ENCODE data around the gene C16orf89. TPM values are rescaled to one million over a fixed set of nuclear protein-coding genes. Genes with fewer than 3 reads are reported as not detected.
"Not testable (repeated sequence)": the region's sequence is repeated elsewhere in the genome, so short reads cannot be mapped to it uniquely, and the experiment has no call there.

The C16orf89 gene
- total RNA-seq, 1 experiment from 2014 or later = 0.49 TPM

GRCh38 chr16:5108505-5109158 lies 42.9 kb upstream of the C16orf89 start:
- Histone ChIP-seq H3K4me3 (replicated peaks in 1 of 2; ENCODE audit: low read depth in 1 of 2, low read length in 2 of 2) (no peak overlapping the region), H3K36me3 (ENCODE audit: control insufficient read depth in 1 of 2, insufficient read depth in 2 of 2, low read length in 2 of 2) (no peaks in the 10 kb centered on the region), H3K27ac (ENCODE audit: low read depth, low read length) (no peak overlapping the region), H3K79me2 (ENCODE audit: insufficient read depth, low read length) (no peaks in the 10 kb centered on the region), H2AFZ (ENCODE audit: low read depth, low read length, poor library complexity, severe bottlenecking) (no peak overlapping the region), H3K4me2 (ENCODE audit: low read length) (no peak overlapping the region), H3K4me1 (ENCODE audit: control insufficient read depth in 1 of 2, insufficient read depth in 2 of 2, low read length in 2 of 2) (no peaks in the 10 kb centered on the region), H3K9me2 (ENCODE audit: insufficient read depth) (no peaks in the 10 kb centered on the region), H4K20me1 (ENCODE audit: insufficient read depth) (no peaks in the 10 kb centered on the region), H3K9me3 (ENCODE audit: control insufficient read depth in 1 of 2, insufficient read depth in 1 of 2, low read depth in 1 of 2, low read length in 2 of 2) (no peaks in the 10 kb centered on the region), H3K9ac (ENCODE audit: low read length) (no peak overlapping the region), H3K27me3 (ENCODE audit: insufficient read depth, low read length) (no peaks in the 10 kb centered on the region)
- intact Hi-C loops (cut with micrococcal nuclease) = no loop called here
- CTCF ChIA-PET = no interaction called here
- BruUV-seq (replicated peaks) = no TSS peak
- no peak for DNase-seq (ENCODE audit: low read depth, low spot score)
- RAD21 ChIA-PET (ENCODE audit: low non-redundant PET in 1 of 2, low total read pairs in 2 of 2, uncharacterized antibody in 2 of 2, unreplicated experiment in 2 of 2) = no interaction called here
- ATAC-seq = no peak
- TF ChIP-seq FOSL1 (IDR thresholded peaks at IDR 0.05; ENCODE audit: low read depth) (no peak), EZH2 (IDR thresholded peaks at IDR 0.05) (no peak), SIN3A (IDR thresholded peaks at IDR 0.05; ENCODE audit: low read depth) (no peak), YY1 (IDR thresholded peaks at IDR 0.05; ENCODE audit: extremely low read depth, insufficient replicate concordance, low read depth, low read length) (no peak), POLR2AphosphoS5 (IDR thresholded peaks at IDR 0.05; ENCODE audit: low read depth, low read length) (no peak), CTCF (IDR thresholded peaks at IDR 0.05 in 2 of 3, conservative IDR thresholded peaks at IDR 0.05 in 1 of 3; ENCODE audit: borderline replicate concordance in 1 of 3, insufficient read depth in 1 of 3, low read depth in 2 of 3, low read length in 2 of 3) (no peak), RAD21 (IDR thresholded peaks at IDR 0.05; ENCODE audit: low read depth) (no peak), POLR2A (IDR thresholded peaks at IDR 0.05; ENCODE audit: borderline replicate concordance, extremely low read depth, insufficient read depth, insufficient read length) (no peak), CEBPB (IDR thresholded peaks at IDR 0.05; ENCODE audit: low read depth) (no peak), EZH2phosphoT487 (IDR thresholded peaks at IDR 0.05; ENCODE audit: borderline replicate concordance) (no peak)
- POLR2A ChIA-PET = no interaction called here

DNA sequence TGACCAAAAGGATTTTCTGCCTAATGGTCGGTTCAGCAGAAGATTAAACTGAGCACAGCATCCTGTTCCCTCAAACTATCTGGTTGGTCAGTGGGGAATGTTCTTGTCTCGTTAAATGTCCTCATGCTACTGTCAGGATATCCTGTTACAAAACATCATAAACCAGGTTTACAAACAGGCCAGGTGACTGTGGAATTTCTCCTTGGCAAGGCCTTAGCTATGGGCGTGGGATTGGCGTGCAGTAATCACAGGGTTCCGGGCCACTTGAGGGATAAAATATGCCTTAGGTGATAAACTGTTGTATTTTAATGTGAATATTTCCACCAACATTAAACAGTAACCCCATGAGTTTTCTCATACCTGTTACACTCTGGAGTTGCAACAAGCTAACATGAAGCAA lies 39.3 kb upstream of the C16orf89 start:
- H3K9ac ChIP-seq (ENCODE audit: low read length); ATAC-seq; H3K36me3 ChIP-seq (ENCODE audit: control insufficient read depth in 1 of 2, insufficient read depth in 2 of 2, low read length in 2 of 2); DNase-seq (ENCODE audit: low read depth, low spot score); H3K4me1 ChIP-seq (ENCODE audit: control insufficient read depth in 1 of 2, insufficient read depth in 2 of 2, low read length in 2 of 2); H3K79me2 ChIP-seq (ENCODE audit: insufficient read depth, low read length); BruUV-seq (replicated peaks); H3K27ac ChIP-seq (ENCODE audit: low read depth, low read length); H2AFZ ChIP-seq (ENCODE audit: low read depth, low read length, poor library complexity, severe bottlenecking); H3K4me3 ChIP-seq (replicated peaks in 1 of 2; ENCODE audit: low read depth in 1 of 2, low read length in 2 of 2); H3K9me3 ChIP-seq (ENCODE audit: control insufficient read depth in 1 of 2, insufficient read depth in 1 of 2, low read depth in 1 of 2, low read length in 2 of 2); intact Hi-C loops (cut with micrococcal nuclease); H3K27me3 ChIP-seq (ENCODE audit: insufficient read depth, low read length); H3K4me2 ChIP-seq (ENCODE audit: low read length); POLR2A ChIA-PET; RAD21 ChIA-PET (ENCODE audit: low non-redundant PET in 1 of 2, low total read pairs in 2 of 2, uncharacterized antibody in 2 of 2, unreplicated experiment in 2 of 2); H4K20me1 ChIP-seq (ENCODE audit: insufficient read depth); H3K9me2 ChIP-seq (ENCODE audit: insufficient read depth); CTCF ChIA-PET: not testable (repeated sequence)

GRCh38 chr16:5103296-5104032 lies 37.7 kb upstream of the C16orf89 start:
- CTCF ChIA-PET; H3K27ac ChIP-seq (ENCODE audit: low read depth, low read length): not testable (repeated sequence)

More at GRCh38 chr16:5103296-5104032, 37.7 kb upstream of the C16orf89 start:
- H2AFZ ChIP-seq (ENCODE audit: low read depth, low read length, poor library complexity, severe bottlenecking); BruUV-seq (replicated peaks); H3K27me3 ChIP-seq (ENCODE audit: insufficient read depth, low read length); H3K4me3 ChIP-seq (replicated peaks in 1 of 2; ENCODE audit: low read depth in 1 of 2, low read length in 2 of 2); H3K79me2 ChIP-seq (ENCODE audit: insufficient read depth, low read length); intact Hi-C loops (cut with micrococcal nuclease); H3K36me3 ChIP-seq (ENCODE audit: control insufficient read depth in 1 of 2, insufficient read depth in 2 of 2, low read length in 2 of 2); H3K9me3 ChIP-seq (ENCODE audit: control insufficient read depth in 1 of 2, insufficient read depth in 1 of 2, low read depth in 1 of 2, low read length in 2 of 2); POLR2A ChIA-PET; ATAC-seq; H3K4me1 ChIP-seq (ENCODE audit: control insufficient read depth in 1 of 2, insufficient read depth in 2 of 2, low read length in 2 of 2); H3K9ac ChIP-seq (ENCODE audit: low read length); RAD21 ChIA-PET (ENCODE audit: low non-redundant PET in 1 of 2, low total read pairs in 2 of 2, uncharacterized antibody in 2 of 2, unreplicated experiment in 2 of 2); H3K9me2 ChIP-seq (ENCODE audit: insufficient read depth); H3K4me2 ChIP-seq (ENCODE audit: low read length); H4K20me1 ChIP-seq (ENCODE audit: insufficient read depth); DNase-seq (ENCODE audit: low read depth, low spot score): not testable (repeated sequence)
